K562 (cell line): ENCODE measurements around the gene GPC2. TPM values are rescaled to one million over a fixed set of nuclear protein-coding genes. Genes with fewer than 3 reads are reported as not detected.

Source experiments
- AFF1 ChIP-seq, 2 experiments: fragments of 450-650 bp; IDR thresholded peaks; 2 replicates each; pipeline ENCODE4 v1.6.1; 2018; ENCODE audit warnings: mild to moderate bottlenecking in 2 of 2, low read depth in 1 of 2; ENCODE audit not compliant: partially characterized antibody in 2 of 2
- ASH1L ChIP-seq: fragments of 450-650 bp; IDR thresholded peaks from 2 replicates; pipeline ENCODE4 v1.6.1; 2018; ENCODE audit warnings: borderline replicate concordance, mild to moderate bottlenecking, low read depth; ENCODE audit not compliant: partially characterized antibody
- CBFA2T3 ChIP-seq: fragments of 450-650 bp; IDR thresholded peaks from 2 replicates; pipeline ENCODE4 v1.6.1; 2017
- COPS2 ChIP-seq: fragments of 450-650 bp; conservative IDR thresholded peaks from 2 replicates; pipeline ENCODE4 v1.6.1; 2016; ENCODE audit warnings: mild to moderate bottlenecking, moderate library complexity
- FOXK2 ChIP-seq, 2 experiments: fragments of 450-650 bp; IDR thresholded peaks in 1 of 2; conservative IDR thresholded peaks in 1 of 2; 2 replicates each; pipeline ENCODE4 v1.6.1; 2016; ENCODE audit warnings: low read depth in 2 of 2, mild to moderate bottlenecking in 1 of 2
- L3MBTL2 ChIP-seq: fragments of 450-650 bp; IDR thresholded peaks from 2 replicates; pipeline ENCODE4 v1.6.1; 2016; ENCODE audit warnings: mild to moderate bottlenecking, moderate library complexity
- MAFK ChIP-seq: IDR thresholded peaks from 2 replicates; pipeline ENCODE4 v1.6.1; 2011; ENCODE audit warnings: low read length, improper control_type of control experiment
- PHB ChIP-seq: fragments of 250-450 bp; sonication (Bioruptor Pico); IDR thresholded peaks from 2 replicates; pipeline ENCODE4 v1.5.0; 2021
- PHF20 ChIP-seq: fragments of 450-650 bp; IDR thresholded peaks from 2 replicates; pipeline ENCODE4 v1.6.1; 2018; ENCODE audit not compliant: partially characterized antibody
- PRMT5 ChIP-seq: sonication (generic); formaldehyde crosslinking; IDR thresholded peaks from 2 replicates; pipeline ENCODE4 v1.5.0; 2020; ENCODE audit warnings: missing genetic modification reagents
- PTTG1 ChIP-seq: fragments of 450-650 bp; IDR thresholded peaks from 2 replicates; pipeline ENCODE4 v1.6.1; 2016; ENCODE audit warnings: low read depth, mild to moderate bottlenecking, missing genetic modification characterization, missing compliant biosample characterization
- RB1 ChIP-seq: fragments of 450-650 bp; IDR thresholded peaks from 2 replicates; pipeline ENCODE4 v1.6.1; 2017; ENCODE audit warnings: low read depth, mild to moderate bottlenecking
- RBM15 ChIP-seq: fragments of 200-400 bp; formaldehyde crosslinking; IDR thresholded peaks from 2 replicates; pipeline ENCODE4 v1.6.1; 2018; ENCODE audit warnings: mild to moderate bottlenecking, low read length, moderate library complexity; ENCODE audit not compliant: insufficient read depth
- ZBTB9 ChIP-seq: fragments of 450-650 bp; formaldehyde crosslinking; IDR thresholded peaks from 2 replicates; pipeline ENCODE4 v1.4.0; 2020; ENCODE audit warnings: mild to moderate bottlenecking, moderate library complexity
- ZMIZ1 ChIP-seq, 2 experiments: fragments of 150-350 bp in 1 of 2; IDR thresholded peaks; 2 replicates each; pipeline ENCODE4 v1.6.1; 2012 to 2016; ENCODE audit warnings: low read depth in 2 of 2, low read length in 2 of 2, mild to moderate bottlenecking in 1 of 2, moderate library complexity in 1 of 2
- ZNF143 ChIP-seq: sonication (generic); formaldehyde crosslinking; IDR thresholded peaks from 2 replicates; pipeline ENCODE4 v1.9.0; 2022; ENCODE audit warnings: mild to moderate bottlenecking, missing genetic modification reagents
- polyA plus RNA-seq, 8 experiments: library from polyadenylated mRNA; depleted of rRNA in 4 of 8; stranded (reverse) in 5 of 8; unstranded in 3 of 8; fragments of >200 nt; fragmentation: Nextera tagmentation in 2 of 8; fragmentation: Illumina TruSeq in 1 of 8; extraction: Ambion mirVana in 2 of 8; extraction: Trizol in 1 of 8; gene quantifications; 2 replicates each; pipeline versions ENCODE4 v1.2.1 to v1.2.3, GENCODE V29; 2011 to 2014; ENCODE audit warnings: inconsistent platforms in 1 of 8, missing spikeins in 1 of 8
- total RNA-seq, 7 experiments: library from RNA; depleted of rRNA in 6 of 7; stranded (reverse); fragments of >200 nt in 6 of 7; fragmentation: Illumina TruSeq in 2 of 7; extraction: Trizol in 2 of 7; gene quantifications; 2 replicates each; pipeline versions ENCODE4 v1.2.1 to v1.2.3, GENCODE V29; 2011 to 2021; ENCODE audit warnings: low replicate concordance in 1 of 7

GPC2 gene
- total and polyA plus RNA-seq, 9 of the 15 experiments (the other 6 are each of a cell fraction or from before 2014, with no cell fraction given), result 0.06 to 7.7 (median 1.4) TPM; not detected in 1

GRCh38 chr7:100119970-100120732 is 57.0 kb downstream of the GPC2 start (continued):
- no peak for TF ChIP-seq AFF1 (IDR thresholded peaks at IDR 0.05; ENCODE audit: low read depth in 1 of 2, partially characterized antibody in 2 of 2)
- TF ChIP-seq ZMIZ1 (IDR thresholded peaks at IDR 0.05; ENCODE audit: low read depth in 2 of 2, low read length in 2 of 2), result no peak
- 0 out of 2 replicates have a peak, but pooled peaks have one; percentile 26 for TF ChIP-seq RB1
- no peak for TF ChIP-seq COPS2
- TF ChIP-seq MAFK, result no peak; the same call in 1 of the 2 replicates
- TF ChIP-seq PTTG1 (tag), result no peak
- TF ChIP-seq RBM15, result no peak
- TF ChIP-seq L3MBTL2, result 0 out of 2 replicates have a peak, but pooled peaks have one; percentile 56
- peak; percentile 11; the same call in 1 of the 2 replicates for TF ChIP-seq PHB
- peak; percentile 85 for TF ChIP-seq ZNF143 (CRISPR knock-in tag)
- peak; percentile 52 to 62; a peak in 3 of 4 replicates for TF ChIP-seq FOXK2 (conservative IDR thresholded peaks at IDR 0.05 in 1 of 2, IDR thresholded peaks at IDR 0.05 in 1 of 2; ENCODE audit: low read depth in 2 of 2)
- no peak for TF ChIP-seq PRMT5 (CRISPR knock-in tag)
- TF ChIP-seq ASH1L, result peak; percentile 34
- TF ChIP-seq PHF20, result no peak
- TF ChIP-seq CBFA2T3, result no peak
- TF ChIP-seq ZBTB9 (CRISPR knock-in tag), result no peak
